NCI-H1048 (cell line): Measurements from ENCODE around the gene VAT1.

ENCODE experiments used
- DNase-seq: peaks from one replicate; lab custom pipeline; 2025; lab: John Stamatoyannopoulos, UW

Gene VAT1

GRCh38 chr17:43027091-43028032, 5.2 kb upstream of the VAT1 start:
- DNase-seq = no peak

DNA sequence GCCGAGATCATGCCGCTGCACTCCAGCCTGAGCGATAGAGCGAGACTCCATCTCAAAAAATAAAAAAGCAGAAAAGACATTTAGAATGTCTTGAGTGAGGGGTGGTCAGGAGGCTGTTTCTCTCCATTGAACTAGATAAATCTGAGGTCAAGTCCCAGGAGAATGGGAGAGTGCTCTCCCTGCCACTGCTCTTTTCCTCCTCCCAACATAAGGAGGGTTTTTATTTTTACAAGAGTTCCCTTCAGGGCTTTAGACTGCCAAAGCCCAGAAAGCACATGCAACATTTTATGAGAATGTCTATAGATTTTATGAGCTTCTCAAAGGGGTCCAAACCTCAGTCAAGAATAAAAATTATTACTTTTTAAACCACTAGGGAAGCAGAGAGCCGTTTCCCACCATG, 4.4 kb upstream of the VAT1 start:
- no peak for DNase-seq

- DNase-seq = no peak
These were observed 3.8 kb upstream of the VAT1 start for GRCh38 chr17:43025766-43026537.

DNA sequence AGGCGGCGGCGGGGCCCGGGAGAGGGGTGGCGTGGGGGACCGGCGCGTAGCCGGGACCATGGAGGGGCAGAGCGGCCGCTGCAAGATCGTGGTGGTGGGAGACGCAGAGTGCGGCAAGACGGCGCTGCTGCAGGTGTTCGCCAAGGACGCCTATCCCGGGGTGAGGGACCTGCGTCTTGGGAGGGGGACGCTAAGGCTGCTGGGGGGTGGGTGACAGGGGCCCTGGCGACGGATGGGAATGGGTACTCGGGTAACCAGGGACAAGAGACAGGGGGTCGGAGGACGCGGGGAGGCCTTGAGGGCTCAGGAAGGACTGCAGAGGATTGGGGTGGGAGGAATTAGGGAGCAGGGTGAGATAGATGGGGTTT, 3.1 kb upstream of the VAT1 start:
- no peak for DNase-seq

DNA sequence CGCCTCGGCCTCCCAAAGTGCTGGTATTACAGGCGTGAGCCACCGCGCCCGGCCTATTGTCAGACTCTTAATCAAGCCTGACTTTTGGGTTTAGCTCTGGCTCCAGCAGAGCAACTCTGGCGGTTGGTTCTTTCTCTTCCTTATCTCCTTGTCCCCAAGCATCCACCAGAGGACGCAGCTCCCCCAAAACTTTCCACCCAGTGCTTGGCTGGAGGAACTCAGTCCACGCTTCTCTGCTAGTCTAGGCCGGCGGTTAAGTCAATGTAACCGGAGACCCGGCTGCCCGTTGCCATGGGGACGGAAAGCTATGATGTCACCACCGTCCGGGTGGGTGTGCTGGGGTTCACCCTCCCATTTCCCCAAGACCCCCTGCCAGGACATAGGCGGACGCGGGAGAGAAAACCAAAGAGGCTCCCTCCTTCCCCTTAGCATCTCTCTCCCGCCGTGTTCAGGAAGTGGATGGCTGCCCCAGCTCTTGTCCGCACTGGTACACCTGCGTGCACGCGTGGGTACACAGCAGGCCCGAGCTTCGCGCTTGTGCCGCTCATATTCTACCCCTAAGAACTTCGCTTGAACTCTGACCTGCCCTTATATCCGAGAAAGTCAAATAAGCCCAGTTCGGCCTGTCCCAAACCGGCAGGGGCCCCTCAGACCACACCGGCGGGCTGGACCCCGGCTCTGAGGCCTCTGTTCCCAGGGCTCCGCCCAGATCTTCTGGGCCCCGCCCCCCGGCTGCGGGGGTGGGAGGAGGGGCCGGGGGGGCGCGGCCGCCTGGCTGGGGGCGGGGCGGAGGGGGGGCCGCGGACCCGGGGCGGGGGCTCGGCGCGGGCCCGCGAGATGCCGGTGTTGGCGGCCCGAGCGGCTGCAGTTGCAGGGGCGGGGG, 2.5 kb upstream of the VAT1 start, which contains the start of gene RND2:
Gene RND2, plus strand, starts transcription at position 825 of the 883 bp plus-strand sequence. CDS start 117 bp downstream, outside the sequence.
- peak; percentile 80 for DNase-seq

DNA sequence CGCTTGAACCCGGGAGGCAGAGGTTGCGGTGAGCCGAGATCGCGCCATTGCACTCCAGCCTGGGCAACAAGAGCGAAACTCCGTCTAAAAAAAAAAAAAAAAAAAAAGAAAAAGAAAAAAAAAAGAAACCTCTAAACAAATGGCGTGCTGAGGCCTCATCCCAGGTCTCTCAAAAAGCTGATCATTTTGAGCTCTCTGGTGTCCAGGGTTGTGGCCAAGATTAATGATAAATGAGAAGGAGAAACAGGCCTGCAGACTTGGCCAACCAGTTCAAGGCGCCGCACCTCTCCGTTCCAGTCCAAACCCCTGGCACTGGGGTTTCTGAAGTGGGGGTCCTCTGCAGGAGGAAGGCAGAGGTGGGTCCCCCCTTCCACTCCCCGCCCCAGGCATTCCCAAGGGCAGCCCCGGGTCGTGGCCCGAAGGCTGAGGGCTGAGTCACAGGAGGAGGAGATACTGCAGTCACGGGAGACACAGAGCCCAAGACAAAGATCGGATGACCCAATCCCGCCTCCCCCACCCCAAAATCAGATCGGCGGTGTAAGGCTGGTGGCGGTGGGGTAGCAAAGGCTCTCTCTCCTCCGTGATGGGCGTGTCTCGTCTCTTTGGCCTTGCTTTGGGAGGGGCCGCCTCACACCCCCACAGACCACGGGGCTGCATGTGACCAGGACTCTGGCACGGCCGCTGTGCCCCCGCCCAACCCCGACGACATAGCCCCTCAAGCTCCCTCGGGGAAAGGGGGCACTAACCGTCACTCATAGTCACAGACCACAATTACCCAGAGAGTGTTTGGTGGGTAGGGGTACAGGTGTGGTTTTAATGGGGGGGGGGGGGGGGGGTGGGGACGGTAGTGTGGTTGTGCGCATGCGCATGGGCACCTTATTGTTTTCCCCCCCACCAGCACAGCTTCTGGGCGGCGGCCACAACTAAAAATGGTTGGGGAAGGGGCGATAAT, 1.1 kb downstream of the VAT1 start:
- no peak for DNase-seq

GRCh38 chr17:43020030-43020621, 2.1 kb downstream of the VAT1 start:
- DNase-seq = no peak

DNA sequence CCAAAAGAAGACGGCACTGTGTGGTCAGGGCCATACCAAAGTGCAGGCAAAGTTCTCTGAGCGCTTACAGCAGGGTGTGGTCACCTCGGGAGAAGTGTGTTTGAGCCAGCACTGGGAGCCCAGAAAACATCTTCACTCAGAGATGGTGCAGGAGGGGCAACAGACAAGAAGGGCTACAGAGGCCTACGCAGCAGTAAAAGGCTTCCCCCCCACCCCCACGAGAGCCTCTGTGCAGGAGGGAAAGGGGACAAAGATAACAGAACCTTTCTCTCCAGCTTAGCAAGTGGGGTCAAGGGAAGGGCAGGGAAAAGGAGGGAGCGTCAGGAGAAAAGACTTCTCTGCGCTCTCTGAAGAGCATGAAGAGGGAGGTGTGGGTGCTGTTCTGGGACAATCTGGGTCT, 2.8 kb downstream of the VAT1 start:
- DNase-seq = no peak

DNA sequence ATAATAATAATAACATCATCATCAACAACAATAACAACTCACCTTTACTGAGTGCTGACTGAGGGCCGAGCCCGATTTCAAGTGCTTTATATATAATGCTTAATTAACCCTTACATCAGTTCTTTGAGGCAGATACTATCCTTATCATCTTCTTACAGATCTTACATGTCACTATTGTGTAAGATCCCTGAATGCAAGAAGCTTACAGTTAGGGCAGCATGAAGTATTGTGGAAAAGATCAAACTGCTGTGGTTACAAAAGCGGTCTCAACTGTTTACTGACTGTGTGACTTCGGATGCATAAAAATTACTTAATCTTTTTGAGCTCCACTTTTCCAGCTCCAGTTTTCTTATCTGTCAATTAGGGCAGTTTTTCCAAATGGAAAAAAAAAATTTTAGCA, 3.3 kb downstream of the VAT1 start:
- no peak for DNase-seq

DNA sequence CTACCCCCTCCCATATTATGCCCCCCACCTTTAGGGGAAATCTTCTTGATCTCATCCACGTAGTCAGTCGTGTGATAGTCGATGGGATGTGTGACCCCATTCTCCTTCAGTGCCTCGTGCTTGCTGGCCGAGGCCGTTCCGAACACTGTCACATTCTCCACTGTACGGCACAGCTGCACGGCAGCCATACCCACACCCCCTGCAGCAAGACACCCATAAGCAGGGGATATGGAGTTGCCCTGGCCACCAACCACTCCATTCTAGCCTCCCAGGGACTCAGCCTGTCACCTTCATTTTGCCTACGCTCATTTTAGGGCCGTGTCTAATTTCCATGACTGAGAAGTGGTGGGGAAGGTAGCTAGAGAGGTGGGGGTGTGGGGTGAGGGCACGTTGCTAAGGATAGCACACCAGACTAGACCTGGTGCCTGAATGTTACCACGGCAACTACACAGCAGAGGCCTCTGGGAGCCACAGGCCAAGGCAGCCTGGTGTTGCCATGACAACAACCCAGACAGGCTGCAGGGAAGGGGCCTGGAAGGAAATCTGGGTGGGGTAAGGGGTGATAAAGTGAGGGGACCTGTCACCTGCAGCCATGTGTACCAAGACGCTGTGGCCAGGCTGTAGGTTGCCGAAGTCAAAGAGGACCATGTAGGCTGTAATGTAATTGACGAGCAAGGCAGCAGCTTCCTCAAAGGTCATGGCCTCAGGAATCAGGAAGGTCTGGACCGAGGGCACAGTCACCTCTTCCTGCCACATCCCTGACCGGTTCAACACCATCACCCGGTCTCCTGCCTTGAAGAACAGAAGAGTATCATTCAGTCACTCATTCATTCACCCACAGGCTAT, 4.0 kb downstream of the VAT1 start:
- no peak for DNase-seq

DNA sequence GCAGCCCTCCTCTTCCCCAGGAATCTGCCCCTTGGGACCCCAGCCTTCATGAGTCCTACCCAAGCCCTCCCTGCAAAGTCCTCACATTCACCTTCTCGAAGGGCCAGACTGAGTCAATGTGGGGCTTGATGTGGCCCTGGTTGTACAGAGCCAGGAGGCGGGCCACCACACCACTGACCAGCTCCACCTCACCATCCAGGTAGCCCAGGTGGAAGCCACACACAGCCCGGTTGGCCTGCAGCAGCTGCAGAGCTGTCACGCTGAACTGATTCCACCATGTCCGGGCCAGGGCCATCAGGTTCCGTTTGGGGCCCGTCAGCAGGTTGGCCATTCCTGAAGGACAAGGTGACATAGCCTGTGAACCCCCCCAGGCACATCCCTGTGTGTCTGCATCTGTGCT, 6.0 kb downstream of the VAT1 start:
- no peak for DNase-seq

GRCh38 chr17:43015579-43015978, 6.6 kb downstream of the VAT1 start:
- no peak for DNase-seq

- no peak for DNase-seq
These were observed 7.3 kb downstream of the VAT1 start for GRCh38 chr17:43014649-43015542.

DNA sequence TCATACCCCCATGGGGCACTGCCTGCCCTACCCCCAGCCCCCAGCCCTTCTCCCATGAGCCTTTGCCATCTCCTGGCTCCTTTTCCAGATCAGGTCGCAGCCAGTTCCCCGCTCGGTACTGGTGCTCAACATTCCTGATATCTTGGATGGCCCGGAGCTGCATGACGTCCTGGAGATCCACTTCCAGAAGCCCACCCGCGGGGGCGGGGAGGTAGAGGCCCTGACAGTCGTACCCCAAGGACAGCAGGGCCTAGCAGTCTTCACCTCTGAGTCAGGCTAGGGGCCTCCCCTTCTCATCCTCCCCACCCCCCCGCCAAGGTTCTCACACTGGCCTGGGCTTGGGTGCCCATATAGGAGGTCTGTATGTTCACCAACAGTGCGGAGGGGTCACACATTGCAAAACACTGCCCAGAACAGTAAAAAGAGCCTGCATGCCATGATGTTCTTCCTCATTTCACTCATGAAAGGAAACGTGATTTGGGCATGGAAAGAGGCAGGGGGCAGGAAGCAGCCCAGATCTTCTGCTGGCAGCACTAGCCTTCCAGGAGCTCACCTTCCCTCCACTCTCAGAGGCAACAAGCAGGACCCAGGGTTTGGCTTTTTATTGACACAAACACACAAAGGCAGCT, 8.1 kb downstream of the VAT1 start:
- DNase-seq = no peak

- no peak for DNase-seq
These were observed 8.9 kb downstream of the VAT1 start for GRCh38 chr17:43013296-43013695.

DNA sequence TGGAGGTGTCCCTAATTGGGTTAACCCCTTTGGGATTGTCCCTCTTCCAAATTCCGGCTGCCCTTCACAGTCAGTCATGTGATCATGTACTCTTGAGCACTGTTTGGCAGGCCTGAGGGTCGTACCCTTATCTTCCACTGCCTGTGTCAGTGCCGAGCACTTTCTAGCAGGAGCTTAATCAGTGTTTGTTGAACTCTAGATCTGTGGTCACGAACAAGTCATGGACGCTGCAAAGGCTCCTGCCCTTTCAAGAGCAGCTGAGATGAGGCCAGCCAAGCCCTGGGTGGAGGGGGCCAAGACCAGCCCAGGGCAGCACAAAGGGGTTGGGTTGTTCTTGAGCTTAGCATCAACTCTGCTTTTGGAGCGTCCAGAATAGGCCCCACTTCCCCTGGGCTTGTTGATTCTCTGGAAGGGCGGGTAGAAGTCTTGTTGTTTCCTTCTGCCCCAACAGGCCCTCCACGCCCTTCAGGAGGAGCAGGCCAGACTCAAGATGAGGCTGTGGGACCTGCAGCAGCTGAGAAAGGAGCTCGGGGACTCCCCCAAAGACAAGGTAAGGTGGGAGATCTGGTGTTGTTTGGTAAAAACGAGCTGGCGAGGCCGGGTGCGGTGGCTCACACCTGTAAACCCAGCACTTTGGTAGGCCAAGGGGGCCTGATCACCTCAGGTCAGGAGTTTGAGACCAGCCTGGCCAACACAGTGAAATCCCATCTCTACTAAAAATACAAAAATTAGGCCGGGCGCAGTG, 10.3 kb downstream of the VAT1 start:
- no peak for DNase-seq

- DNase-seq = no peak
These were observed 11.4 kb downstream of the VAT1 start for GRCh38 chr17:43010667-43011308.
